Activated T-helper 9 cell treated with anti-CD3 and anti-CD28 coated beads, Interleukin-2, amount 50 U/mL, for 16 hours (primary cell): Measurements from ENCODE around the gene ZNF593OS.

Experiments used
- DNase-seq: peaks from one replicate; pipeline ENCODE4 v3.0.0-alpha.2; 2020; ENCODE audit warnings: low read depth

The ZNF593OS gene

DNA sequence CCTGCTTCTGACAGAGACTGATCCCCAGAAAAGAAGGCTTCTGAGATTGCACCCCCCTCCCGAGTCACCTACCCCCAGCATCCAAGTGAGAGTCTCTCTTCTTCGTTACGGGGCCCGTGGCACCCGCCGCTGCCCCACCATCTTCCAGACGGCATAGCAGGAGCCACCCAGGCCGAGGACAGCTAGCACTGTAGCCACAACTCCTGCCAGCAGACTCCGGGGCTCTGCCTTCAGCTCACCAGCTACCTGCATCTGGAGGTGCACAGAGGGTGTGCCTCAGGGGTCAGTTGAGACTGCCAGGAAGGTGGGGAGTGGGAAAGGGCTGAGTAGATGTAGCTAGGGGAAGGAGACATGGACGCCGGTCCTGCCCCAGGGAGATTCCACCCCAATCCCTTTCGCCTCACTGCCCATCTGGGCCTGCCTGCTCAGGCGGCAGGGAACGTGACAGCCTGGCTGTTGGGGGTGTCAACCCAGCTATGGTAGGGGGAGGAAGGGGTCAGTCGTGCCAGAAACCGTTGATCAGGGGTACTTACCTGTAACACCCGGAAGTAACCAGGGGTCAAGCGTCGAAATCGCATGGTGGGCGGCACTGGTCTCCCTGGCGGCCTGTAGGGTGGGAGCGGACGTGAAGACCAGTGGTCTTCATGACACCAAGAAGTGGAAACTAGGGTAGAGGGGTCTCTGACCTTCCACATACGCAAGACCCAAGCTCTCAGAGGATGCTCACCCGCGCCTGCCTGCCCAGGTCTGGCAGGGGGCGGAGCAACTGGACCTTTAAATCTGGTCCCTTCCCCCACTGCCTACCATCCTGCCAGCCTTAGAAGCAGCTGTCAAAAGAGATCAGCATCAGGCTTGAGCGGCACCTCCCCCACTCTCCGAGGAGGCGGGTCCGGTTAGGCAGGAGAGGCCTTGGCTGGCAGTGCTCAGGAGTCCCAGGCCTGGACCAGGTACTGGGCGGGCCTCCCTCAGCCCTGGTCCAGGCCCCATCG is at the start of gene ZNF593OS:
Gene ZNF593OS (minus strand): TSS at position 749 of the 989 bp plus-strand sequence. CDS start 171 bp downstream, at position 578.
- DNase-seq = no peak

DNA sequence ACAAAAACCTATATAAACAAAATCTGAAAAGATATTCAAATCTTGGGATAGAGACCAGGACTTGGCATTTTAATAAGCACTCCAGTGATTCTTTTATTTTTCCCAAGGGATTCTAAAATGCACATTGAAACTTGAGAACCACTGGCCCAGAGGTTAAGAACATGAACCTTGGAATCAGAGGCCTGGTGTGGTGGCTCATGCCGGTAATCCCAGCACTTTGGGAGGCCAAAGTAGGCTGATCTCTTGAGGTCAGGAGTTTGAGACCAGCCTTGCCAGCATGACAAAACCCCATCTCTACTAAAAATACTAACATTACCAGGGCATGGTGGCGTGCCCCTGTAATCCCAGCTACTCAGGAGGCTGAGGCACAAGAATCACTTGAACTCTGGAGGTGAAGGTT is 49.5 kb upstream of the ZNF593OS start:
- DNase-seq = no peak

DNA sequence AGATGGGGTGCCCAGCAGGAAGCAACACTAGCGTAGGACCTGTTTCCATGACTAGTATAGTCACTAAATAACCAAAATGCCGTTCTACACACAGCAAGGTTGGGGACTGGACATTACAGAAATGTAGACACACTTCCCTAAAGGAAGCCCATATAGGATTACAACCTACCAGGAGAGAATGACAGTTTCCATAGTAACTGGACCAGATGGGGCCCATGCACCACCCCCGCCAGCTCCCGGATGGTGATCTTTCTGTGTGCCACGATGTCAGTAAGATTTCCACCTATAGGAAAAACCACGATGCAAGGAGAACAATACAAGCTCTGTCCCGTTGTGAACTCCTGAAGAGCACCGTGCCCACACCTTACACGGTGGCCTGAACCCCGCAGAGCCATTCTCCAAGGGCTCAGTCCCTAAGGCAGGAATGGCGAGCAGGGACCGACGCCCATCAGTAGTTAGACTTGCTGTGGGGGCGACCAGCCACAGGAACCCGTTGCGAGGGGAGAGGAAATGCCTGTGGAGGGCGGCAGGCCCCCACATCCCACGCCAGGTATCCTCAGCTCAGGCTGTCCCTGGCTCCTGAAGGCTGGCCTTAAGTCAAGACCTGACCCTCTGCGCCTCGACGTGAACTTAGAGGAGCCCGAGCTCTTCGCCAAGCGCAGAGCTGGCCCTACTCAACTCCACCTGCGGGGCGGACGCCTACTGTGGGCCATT is 48.7 kb upstream of the ZNF593OS start:
- no peak for DNase-seq

DNA sequence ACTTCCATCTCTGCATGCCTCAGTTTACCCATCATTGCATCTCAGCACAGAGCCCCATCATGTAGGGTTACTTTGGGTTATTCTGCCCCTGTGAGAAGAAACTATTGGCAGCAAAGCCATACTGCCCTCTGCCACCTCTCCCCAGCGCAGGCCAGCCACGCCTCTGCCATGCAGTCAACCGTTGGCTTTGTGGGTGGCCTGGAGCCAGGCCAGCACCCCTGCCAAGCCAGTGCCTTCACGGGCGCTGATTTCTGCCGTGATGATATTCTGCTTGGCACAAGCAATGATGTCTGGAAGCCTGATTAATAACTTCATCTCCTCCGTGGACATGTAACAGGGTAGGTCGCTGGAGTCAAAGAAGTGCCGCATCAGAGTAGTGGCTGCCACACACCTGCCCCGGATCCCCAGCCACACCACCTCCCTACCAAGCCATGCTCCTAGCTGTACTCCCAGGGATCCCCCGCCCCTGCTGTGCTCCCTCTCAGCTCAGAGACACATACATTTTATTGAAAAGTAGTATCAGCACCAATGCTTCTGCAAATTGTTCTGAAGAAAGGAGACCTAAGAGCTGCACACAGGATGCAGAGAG is 47.4 kb upstream of the ZNF593OS start:
- DNase-seq = no peak

DNA sequence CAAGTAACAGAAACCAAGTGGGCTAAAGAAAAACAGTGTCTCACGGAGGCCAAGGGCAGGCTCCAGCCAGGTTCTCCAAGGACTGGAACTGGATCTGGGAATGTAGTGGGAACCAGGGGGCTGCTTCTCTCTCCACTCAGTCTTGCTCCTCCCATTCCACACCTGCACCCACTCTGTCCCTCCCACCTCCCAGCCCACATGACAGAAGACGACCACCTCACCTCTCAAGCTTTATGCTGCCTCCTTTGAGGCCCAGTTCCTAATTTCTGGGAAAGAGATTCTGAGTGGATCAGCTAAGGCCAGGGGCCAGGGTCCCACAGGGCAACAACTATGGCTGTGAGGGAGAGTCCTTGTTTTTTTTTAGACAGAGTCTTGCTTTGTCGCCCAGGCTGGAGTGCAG is 43.6 kb upstream of the ZNF593OS start:
- no peak for DNase-seq

DNA sequence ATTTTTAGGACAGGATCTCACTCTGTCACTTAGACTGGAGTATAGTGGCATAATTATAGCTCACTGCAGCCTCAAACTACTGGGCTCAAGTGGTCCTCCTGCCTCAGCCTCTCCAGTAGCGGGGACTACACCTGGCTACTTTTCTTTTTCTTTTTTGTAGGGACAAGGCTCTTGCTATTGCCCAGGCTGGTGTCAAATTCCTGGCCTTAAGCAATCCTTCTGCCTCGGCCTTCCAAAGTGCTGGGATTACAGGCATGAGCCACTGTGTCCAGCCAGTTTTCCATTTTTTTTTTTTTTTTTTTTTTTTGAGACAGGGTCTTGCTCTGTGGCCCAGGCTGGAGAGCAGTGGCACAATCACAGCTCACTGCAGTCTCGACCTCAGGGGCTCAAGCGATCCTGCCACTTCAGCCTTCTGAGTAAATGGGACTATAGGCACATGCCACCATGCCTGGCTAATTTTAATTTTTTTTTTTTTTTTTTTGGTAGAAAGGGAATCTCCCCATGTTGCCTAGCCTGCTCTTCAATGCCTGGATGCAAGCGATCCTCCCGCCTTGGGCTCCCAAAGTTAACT is 41.8 kb upstream of the ZNF593OS start:
- no peak for DNase-seq

DNA sequence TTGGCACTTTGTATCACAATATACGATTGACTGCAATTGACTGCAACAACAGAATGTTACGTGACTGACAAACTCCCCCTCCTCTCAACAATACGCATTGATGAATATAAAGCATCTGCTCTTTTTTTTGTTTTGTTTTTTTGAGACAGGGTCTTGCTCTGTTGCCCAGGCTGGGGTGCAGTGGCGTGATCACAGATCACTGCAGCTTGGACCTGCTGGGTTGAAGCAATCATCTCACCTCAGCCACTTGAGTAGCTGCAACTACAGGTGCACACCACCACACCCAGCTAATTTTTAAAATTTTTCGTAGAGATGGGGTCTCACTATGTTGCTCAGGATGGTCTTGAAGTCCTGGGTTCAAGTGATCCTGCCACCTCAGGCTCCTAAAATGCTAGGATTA is 41.1 kb upstream of the ZNF593OS start:
- no peak for DNase-seq

DNA sequence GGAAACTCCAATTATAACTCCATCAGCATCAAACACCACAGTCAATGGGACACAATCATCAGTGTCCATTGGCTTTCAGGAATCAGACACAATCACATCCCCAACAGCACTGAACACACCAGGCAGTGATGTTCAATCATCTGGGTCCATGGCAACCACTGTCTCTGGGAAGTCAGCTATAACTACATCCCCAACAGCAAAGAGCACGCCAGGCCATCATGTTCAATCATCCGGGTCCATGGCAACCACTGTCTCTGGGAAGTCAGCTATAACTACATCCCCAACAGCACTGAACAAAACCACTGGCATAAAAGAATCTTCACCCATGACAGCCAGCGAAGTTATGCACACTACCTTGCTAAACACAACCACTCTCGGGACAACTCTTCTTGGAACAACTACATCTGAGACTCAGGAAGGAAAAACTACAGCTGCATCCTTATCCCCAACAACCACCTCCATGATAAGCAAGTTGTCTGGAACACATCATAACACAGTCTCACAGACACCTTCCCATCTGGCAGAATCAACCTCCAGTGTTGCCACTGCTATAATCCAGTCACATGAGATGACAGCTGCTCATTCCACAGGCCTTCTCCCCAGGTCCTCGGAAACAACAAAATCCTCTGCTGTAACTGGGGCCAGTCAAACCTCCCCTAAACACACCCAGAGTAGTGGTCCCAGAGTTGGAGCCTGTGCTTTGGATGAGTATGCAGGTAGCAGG is 38.7 kb upstream of the ZNF593OS start:
- DNase-seq = no peak

DNA sequence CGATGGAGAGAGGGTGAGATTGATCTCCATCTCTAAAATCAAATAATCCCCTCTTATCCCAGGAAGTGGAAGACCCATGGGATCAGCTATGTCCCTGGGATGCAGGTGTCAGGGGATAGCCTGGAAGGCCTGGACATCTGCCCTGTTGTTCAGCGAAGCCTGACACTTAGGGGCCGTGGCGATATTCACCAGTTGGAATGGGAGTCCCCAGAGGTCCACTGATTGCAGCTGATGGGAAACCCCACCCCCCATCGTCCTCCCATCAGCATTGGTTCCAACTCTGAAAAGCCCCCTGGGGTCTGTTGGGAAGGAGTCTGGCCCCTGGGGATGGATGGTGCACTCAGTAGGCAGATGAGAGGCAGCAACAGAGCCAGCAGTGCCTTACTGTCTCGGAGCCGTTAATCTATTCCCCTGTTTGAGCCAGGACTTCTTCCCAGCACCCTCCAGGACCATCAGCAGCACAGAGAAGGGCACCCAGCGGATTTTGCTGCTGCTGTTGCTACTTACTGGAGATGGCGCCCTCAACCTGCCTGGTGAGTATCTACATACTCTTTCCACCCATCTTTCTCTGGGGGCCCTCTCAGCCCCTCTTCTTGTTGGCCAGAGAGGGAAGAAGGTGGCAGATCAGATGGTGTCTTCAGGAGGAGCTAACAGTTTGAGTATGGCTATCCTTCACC is 32.1 kb upstream of the ZNF593OS start:
- no peak for DNase-seq

DNA sequence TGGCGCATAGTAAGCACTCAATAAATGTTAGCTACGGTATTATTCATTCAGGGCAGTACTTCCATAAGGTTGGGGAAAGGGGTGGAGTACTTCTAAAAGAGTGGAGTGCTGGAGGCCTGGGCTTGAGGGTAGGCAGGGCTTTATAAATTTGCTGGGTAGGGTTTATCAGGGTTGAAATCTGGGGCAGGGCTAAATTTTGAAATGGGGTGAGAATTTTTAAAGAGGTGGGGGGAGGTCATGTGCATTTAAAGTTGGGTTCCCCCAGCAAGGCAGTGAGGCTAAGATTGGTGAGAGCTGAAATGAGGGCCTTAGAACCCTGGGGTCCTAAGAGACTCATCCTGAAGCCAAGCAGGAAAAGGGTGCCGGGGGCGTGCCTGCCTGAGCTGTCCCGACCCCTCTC is 28.8 kb upstream of the ZNF593OS start:
- no peak for DNase-seq

DNA sequence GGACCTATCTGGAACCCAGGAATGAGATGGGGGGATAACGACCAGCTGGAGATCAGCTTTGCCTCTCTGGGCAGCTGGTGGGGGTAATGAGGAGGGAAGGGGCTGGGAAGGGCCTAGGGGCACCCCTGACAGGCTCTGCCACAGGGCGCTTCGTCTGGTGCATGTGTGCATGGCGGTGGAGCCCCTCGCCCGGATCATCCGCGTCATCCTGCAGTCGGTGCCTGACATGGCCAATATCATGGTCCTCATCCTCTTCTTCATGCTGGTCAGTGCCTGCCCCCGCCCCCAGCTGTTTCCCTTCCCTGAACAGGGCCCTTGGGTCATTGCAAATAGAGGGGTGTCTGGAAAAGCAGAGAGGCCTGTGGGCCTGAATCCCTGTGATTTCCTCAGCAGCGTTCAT is 26.2 kb upstream of the ZNF593OS start:
- no peak for DNase-seq

DNA sequence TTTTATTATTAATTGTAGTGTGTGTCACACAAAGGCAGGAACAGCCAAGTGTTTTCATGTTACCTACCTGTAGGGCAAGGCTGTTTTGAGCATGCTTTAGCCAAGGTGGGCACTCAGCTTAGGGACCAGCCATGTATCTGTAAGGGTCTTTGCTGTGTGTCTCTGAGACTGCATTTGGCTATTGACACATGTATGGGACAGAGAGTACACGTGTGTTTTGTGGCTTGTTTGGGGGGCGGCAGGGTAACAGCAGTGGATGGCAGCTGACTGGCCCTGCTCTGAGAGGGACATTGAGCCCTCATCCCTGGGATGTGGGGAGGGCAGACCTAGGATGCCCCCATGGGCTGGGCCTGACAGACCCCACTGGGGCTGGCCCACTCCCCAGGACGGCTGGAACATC is 25.7 kb upstream of the ZNF593OS start:
- DNase-seq = no peak

DNA sequence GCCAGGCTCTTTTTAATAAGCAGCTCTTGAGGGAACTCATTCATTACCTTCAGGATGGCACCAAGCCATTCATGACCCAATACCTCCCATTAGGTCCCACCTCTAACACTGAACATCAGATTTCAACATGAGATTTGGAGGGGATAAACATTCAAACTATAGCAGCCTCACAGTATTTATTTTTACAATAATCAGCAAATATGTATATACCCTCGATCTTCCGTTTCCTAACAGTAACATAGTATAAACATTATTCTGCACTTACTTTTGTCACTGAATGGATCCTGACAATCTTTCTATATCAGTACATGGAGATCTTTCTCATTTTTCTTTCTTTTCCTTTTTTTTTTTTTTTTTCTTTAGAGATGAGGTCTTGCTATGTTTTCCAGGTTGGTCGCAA is 24.2 kb upstream of the ZNF593OS start:
- DNase-seq = no peak

DNA sequence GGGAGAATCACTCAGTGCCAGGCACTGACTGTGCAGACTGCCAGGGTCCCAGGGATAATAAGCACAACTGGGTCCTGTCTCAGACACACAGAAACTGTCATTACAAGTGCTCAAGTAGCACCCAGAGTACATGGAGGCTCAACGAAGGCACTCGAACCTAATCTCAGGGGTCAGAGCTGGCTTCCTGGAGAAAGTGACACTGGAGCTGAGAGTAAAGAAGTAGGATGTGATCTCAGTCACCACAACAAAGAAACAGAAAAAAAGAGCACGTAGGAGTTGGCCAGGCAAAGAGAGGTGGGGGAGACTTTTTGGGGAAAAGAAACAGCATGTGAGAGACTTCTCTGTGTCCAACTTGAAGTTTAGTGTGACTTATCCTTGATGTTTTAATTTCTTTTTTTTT is 20.1 kb upstream of the ZNF593OS start:
- DNase-seq = no peak

DNA sequence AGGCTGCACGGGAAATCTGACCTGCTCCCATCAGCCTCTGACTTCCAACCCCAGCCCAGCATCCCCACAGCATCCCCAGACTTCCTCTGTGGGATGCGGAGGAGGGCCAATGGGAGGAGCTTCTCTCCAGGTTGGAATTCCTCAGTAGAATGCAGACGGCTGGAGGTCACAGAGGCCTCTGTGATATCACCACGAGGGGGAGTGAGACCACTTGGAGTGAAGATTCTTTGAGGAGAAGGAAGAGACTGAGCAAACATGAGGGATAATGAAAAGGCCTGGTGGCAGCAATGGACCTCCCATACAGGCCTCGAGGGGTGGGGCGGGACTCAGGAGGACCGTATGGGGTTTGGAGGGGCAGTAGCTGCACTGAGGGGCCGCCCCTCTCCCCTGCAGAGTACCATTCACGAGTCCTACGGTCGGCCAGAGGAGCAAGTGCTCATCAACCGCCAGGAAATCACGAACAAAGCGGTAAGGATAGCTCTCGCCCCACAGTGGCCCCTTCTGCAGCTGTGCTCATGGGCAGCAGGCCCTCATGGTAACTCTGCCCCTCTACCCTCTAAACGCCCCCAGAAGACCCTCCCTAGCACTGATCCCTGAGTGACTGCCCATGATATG is 18.8 kb upstream of the ZNF593OS start, which contains the start of gene CATSPER4:
Gene CATSPER4 (plus strand): TSS at position 230 of the 615 bp plus-strand sequence. CDS start 26 bp downstream, at position 256.
- no peak for DNase-seq

DNA sequence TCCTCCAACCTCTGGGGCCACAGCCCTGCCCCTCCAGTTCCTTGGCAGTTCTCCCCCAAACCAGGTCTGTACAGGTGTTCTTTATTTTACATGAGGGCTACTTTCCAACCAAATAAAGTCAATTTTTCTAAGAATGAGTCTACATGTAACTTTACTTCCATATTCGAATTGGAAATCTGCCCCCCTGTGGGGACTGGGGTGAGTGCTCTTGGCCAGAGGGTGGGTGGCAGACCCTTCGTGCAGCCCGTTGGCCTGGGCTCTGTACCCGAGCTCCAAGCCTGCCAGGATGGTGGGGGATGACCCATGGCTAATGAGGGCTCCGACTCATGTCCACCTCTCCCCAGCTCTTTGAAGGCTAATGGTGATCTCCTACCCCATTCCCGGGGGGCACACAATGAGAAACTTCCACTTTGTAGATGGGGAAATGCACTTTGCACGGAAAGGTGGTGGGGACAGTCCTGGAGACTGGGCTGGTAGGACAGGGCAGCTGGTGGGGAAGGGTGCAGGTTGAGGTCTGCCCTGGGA is 18.2 kb upstream of the ZNF593OS start:
- DNase-seq = no peak

DNA sequence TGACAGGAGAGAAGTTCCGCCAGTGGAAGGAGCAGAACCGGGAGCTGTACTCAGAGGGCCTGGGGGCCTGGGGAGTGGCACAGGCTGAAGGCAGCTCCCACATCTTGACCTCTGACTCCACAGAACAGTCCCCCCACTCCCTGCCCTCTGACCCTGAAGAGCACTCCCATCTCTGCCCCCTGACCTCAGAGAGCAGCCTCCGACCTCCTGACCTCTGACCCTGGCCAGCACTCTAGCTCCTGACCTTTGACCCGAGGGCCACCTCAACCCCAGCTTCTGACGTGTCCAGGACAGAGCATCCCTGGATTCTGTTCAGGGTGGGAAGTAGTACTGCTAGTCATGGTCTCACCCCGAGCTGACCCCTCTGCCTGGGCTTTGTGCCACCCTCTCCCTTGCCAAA is 17.7 kb upstream of the ZNF593OS start:
- no peak for DNase-seq

DNA sequence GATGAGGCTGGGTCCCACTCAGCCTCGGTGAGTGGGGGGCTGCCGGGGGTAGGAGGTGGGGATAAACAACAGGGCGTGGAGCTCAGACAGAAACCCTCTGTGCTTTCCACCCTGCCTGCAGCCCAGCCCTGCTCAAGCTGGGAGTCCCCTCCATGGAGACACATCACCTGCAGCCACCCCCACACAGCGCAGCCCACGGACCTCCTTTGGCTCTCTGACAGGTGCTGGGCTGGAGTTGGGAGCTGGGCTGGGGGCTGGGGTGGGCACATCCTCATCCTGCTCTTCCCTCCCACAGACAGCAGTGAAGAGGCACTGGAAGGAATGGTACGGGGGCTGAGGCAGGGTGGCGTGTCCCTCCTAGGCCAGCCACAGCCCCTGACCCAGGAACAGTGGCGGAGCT is 16.8 kb upstream of the ZNF593OS start:
- DNase-seq = no peak

DNA sequence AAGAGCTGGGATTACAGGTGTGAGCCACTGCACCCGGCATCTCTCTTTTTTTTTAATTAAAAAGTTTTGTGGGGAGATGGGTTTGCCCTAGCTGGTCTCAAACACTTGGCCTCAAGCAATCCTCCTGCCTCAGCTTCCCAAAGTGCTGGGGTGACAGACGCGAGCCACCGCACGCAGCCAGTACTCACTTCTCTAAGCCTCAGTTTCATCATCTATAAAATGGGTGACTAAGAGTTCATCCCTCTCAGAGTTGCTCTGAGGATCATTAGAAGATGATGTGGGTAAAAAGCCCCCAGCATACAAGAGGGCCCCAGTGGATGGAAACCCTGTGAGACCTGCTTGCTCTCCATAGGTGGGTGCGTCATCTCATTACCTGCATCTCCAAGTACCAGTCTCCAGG is 16.2 kb upstream of the ZNF593OS start:
- DNase-seq = no peak

DNA sequence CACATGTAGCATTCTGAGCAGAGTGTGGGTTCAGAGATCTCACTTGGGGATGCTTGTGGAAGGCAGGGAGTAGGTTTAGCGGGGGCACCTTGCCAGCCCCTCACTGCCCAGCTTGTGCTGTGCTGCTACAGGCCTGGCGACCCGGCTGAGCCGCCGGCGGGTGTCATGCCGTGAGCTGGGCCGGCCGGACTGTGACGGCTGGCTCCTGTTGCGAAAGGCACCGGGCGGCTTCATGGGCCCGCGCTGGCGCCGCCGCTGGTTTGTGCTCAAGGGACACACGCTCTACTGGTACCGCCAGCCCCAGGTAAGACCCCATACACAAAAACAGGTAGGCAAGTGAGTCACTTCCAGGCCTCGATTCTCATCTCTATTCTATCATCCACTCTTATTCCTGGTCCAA is 13.3 kb upstream of the ZNF593OS start:
- DNase-seq = no peak
